ENCODE data around the gene TMEM9. TPM values are rescaled to one million over a fixed set of nuclear protein-coding genes. Genes with fewer than 3 reads are reported as not detected.

The TMEM9 gene
- total and polyA plus RNA-seq, 4 donors = 30.5 to 59.5 (median 49.0) TPM

GRCh38 chr1:201170533-201171062 lies 16.3 kb upstream of the TMEM9 start:
- Histone ChIP-seq H3K4me1 (ENCODE audit: control insufficient read depth in 4 of 4, insufficient read depth in 4 of 4, low read length in 3 of 4) (peaks cover 6 to 25% (median 19%) of the 10 kb centered on the region in 4 donors), H3K36me3 (ENCODE audit: control insufficient read depth in 4 of 4, insufficient read depth in 3 of 4, low read depth in 1 of 4, low read length in 3 of 4) (no peaks in the 10 kb centered on the region), H3K27ac (ENCODE audit: low read depth in 1 of 2, low read length in 2 of 2) (peak overlapping the region; percentile 97 to 100), H3K4me3 (ENCODE audit: low read depth in 1 of 3, low read length in 3 of 3) (peak overlapping the region; percentile 51 to 74 (median 61)), H3K9me3 (ENCODE audit: control insufficient read depth in 4 of 4, low read length in 3 of 4) (no peaks in the 10 kb centered on the region), H3K9ac (ENCODE audit: low read depth in 1 of 2, low read length in 2 of 2) (peak overlapping the region; percentile 95 to 98), H3K27me3 (ENCODE audit: control insufficient read depth in 4 of 4, insufficient read depth in 4 of 4, low read length in 3 of 4) (no peaks in the 10 kb centered on the region)
- peak; percentile 95 for DNase-seq (ENCODE audit: low spot score)
- TF ChIP-seq HNF4G (IDR thresholded peaks at IDR 0.05) (peak; percentile 17), EGR1 (IDR thresholded peaks at IDR 0.05; ENCODE audit: low read depth in 2 of 2) (no peak), RAD21 (IDR thresholded peaks at IDR 0.05) (peak in 1 of 2 donors; percentile 10), SP1 (IDR thresholded peaks at IDR 0.05) (peak; percentile 92), GABPA (IDR thresholded peaks at IDR 0.05 in 1 of 2, conservative IDR thresholded peaks at IDR 0.05 in 1 of 2) (peak in 1 of 2 donors; percentile 30), ZBTB33 (IDR thresholded peaks at IDR 0.05) (peak; percentile 56), NR2F2 (IDR thresholded peaks at IDR 0.05) (peak; percentile 100), FOXA2 (IDR thresholded peaks at IDR 0.05) (no peak), REST (IDR thresholded peaks at IDR 0.05) (peak; percentile 85), ATF3 (IDR thresholded peaks at IDR 0.05) (peak; percentile 93), MAX (IDR thresholded peaks at IDR 0.05) (peak; percentile 79), HNF4A (conservative IDR thresholded peaks at IDR 0.05) (peak; percentile 83 to 86), JUND (IDR thresholded peaks at IDR 0.05) (peak; percentile 66 to 78), TAF1 (conservative IDR thresholded peaks at IDR 0.05) (peak; percentile 89), RXRA (IDR thresholded peaks at IDR 0.05) (peak; percentile 94 to 96), CTCF (IDR thresholded peaks at IDR 0.05; ENCODE audit: low read depth, low read length, missing input control) (peak; percentile 13), YY1 (IDR thresholded peaks at IDR 0.05) (peak; percentile 81), FOXA1 (IDR thresholded peaks at IDR 0.05) (no peak)
- 3% methylated on average over 26 of the region's 26 CpGs for WGBS

Measured in liver (tissue), 9 donors.